HS-5 (cell line): ENCODE results near the gene CREBBP.

Source experiments
- DNase-seq: peaks from one replicate; pipeline ENCODE4 v3.0.0-alpha.2; 2012; ENCODE audit warnings: low read depth

Gene CREBBP

GRCh38 chr16:3713587-3714242 lies 166.8 kb downstream of the CREBBP start:
- DNase-seq = no peak

- no peak for DNase-seq
These were observed 167.6 kb downstream of the CREBBP start for GRCh38 chr16:3712861-3713372.

- no peak for DNase-seq
These were observed 174.1 kb downstream of the CREBBP start for GRCh38 chr16:3706253-3707012.

GRCh38 chr16:3702082-3702481 lies 178.4 kb downstream of the CREBBP start:
- no peak for DNase-seq

- no peak for DNase-seq
These were observed 179.0 kb downstream of the CREBBP start for GRCh38 chr16:3701531-3701930.

GRCh38 chr16:3698941-3699340 lies 181.6 kb downstream of the CREBBP start:
- DNase-seq = no peak

GRCh38 chr16:3696425-3697218 lies 183.9 kb downstream of the CREBBP start:
- no peak for DNase-seq

- no peak for DNase-seq
These were observed 184.7 kb downstream of the CREBBP start for GRCh38 chr16:3695610-3696369.

GRCh38 chr16:3694051-3694450 lies 186.5 kb downstream of the CREBBP start:
- DNase-seq = no peak

- DNase-seq = no peak
These were observed 188.8 kb downstream of the CREBBP start for GRCh38 chr16:3691761-3692160.

GRCh38 chr16:3690980-3691720 lies 189.4 kb downstream of the CREBBP start:
- no peak for DNase-seq

GRCh38 chr16:3690470-3690928 lies 190.0 kb downstream of the CREBBP start:
- peak; percentile 70 for DNase-seq

- no peak for DNase-seq
These were observed 190.8 kb downstream of the CREBBP start for GRCh38 chr16:3689731-3690130.

GRCh38 chr16:3687792-3688191 lies 192.7 kb downstream of the CREBBP start:
- no peak for DNase-seq

GRCh38 chr16:3687021-3687420 lies 193.5 kb downstream of the CREBBP start:
- DNase-seq = no peak

- no peak for DNase-seq
These were observed 199.3 kb downstream of the CREBBP start for GRCh38 chr16:3681206-3681605.

GRCh38 chr16:3677994-3678393 lies 202.5 kb downstream of the CREBBP start:
- DNase-seq = no peak

- no peak for DNase-seq
These were observed 204.8 kb downstream of the CREBBP start for GRCh38 chr16:3675601-3676130.
